NCI-H524 (cell line): Measurements from ENCODE around the gene CLDN12.
A peak's percentile ranks its signal among the peaks of the same experiment; 100 is the strongest.
"Not testable (repeated sequence)": the region's sequence is repeated elsewhere in the genome, so short reads cannot be mapped to it uniquely, and the experiment has no call there.

Experiments used
- DNase-seq, 2 experiments: peaks; one replicate each; lab custom pipeline; 2025; lab: John Stamatoyannopoulos, UW

CLDN12 gene

DNA sequence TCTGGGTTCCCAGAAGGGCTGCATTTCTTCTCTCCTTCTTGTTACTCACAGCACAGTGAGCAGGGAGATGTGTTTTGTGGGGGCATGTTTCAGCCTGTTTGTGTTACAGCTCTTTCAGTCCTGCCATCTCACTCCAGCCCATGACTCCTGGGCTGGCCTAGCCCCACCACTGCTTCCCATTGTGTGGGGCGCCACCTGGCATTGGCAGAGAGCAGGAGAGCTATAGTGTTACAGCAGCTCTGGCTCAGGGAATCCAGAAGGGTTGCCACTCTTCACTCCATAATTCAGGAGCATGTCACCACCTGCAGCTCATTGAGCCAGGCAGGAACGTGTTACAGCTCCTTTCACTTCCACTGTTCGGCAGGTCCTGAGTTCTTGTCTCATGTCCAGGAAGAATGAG, 30.0 kb downstream of the CLDN12 start:
- DNase-seq = no peak

DNA sequence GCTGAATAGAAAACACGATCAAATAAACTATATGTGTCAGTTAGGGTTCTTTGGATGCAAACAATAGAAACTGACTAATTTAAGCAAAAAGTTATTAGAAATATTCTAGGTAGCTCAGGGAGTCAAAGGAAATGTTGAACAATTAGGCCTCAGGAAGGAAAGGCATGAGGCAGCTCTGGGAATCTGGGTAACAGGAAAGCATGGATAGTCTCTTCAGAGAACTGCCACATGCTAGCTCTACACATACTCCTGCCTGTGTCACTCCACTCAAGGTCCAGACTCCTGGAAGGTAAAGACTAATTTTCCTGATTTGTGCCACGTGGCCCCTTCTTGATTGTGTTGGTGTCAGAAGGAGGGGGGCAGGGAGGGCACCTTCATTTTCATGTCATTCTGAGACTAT, 42.4 kb downstream of the CLDN12 start:
- no peak for DNase-seq

DNA sequence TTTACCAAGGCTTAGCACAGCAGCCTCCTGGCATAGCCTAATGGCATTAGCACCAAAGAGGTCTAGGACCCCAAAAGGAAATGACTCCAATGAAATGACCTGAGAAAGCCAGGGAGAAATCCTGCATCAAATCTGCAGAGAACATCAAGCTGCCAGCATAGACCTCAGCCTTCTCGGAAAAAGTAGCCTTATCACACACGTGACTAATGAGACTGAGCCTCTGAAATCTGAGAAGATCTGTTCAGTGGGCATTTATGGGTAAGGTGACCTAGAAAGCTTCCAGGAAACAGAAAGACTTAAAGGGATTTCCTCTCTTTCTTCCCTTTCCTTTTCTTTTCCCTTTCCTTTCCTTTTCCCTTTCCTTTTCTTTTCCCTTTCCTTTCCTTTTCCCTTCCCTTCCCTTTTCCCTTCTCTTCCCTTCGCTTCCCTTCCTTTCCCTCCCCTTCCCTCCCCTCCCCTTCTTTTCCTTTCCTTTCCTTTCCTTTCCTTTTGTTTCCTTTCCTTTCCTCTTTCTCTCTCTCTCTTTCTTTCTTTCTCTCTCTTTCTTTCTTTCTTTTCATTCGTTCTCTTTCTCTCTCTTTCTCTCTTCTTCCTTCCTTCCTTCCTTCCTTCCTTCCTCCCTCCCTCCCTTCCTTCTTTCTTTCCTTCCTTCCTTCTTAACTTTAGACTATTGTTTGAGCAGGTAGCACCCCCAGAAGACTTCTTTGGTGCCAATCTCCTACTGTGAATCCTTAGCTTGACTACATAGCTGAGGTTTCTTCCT, 43.1 kb downstream of the CLDN12 start:
- DNase-seq = no peak

DNA sequence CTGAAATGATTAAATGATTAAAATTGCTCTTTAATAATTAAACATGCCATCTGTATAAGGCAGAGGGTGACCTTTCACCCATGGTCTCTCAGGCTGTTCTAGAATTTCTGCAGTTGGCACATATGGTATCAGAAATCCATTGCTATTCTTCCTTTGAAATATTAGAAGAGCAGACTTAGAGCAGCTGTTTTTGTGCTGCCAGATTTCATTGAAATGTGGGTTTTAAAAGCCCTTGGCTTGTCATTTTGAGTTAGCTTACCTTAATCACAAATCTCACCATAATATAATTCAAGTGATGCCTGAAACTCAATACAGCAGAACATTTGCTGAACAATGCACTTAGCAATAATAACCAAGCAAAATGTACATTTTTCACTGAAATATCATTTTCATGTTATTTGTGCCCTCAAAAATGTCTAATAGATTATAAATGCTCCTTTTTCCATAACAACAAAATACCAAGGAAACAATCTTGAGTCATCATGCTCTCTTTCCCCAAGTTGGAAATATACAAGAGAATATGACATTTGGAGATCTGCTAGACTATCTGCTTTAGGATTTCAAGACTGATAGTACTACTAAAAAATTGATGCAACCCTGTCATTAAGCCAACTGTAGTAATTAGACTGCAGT, 50.1 kb downstream of the CLDN12 start:
- DNase-seq = peak; percentile 42 to 95

DNA sequence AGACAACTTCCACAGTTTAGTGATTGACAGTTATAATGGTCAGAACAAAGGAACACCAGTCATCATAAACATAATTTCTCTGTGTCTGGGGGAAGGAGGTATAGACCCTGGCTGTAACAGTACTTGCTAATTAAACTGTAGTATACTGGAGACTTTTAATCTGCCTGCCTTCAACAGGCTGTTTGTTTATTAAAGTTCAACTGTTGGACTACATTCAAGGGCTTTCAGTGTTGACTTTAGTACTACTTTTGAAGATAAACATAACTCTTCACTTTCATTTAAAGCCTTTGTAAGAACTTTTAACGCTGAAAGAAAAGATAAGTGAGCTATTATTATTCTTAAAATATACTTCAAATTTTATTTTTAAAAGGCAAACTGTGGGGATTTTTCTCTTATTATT, 50.7 kb downstream of the CLDN12 start:
- DNase-seq = no peak

DNA sequence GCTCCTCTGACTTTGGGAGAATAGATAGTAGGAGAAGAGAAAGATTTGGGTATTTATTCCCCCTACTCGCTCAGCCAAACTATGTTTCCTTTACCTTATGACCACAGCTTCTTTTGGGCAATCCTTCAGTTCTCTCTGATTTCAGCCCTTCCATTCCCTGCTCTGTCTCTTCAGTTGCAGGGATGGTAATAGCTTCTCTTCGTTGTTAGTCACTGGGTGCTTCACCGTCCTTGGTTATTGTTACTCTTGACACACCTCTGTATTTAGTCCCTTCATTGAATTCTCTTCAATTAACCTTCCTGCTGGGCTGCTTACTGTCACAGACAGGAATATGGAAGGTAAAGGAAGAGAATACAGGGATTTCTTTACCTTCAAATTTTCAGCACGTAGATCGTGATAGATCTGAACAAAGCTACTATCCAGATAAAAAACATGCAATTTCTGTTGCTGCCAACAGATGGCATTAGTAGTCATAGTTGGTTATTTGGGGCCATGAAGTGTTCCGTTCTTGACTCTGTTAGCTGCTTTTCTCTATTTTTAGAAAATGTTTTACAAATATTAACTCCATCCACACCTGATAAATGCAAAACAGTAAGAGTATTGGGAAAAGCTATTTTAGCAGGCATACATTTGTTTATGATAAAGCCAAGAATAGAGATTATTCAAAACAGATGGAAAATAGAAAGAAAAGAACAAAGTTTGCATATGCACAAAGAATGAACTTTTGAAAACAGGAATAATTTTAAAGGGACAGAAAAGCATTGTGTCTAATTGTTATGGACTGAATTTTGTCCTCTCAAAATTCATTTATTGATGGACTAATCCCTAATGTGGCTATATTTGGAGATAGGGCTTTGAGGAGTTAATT, 52.1 kb downstream of the CLDN12 start:
- DNase-seq = peak; percentile 1 to 59

DNA sequence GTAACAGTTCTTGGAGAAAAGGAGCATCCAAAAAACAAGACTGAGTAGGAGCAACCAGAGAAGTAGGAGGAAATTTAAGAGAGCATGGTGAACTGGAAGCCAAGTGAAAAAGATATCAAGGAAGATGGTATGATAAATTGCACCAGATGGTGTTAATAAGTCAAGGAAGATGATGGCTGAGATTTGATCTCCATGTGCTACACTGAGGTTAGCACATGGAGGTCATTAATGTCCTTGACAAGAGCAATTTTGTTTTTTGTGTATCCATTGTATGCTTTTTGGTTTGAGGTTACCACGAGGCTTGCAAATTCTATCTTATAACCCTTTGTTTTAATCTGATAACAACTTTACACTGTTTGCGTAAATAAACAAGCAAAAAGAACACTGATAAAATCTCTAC, 54.8 kb downstream of the CLDN12 start:
- peak in 1 of 2 experiments; percentile 35 for DNase-seq

DNA sequence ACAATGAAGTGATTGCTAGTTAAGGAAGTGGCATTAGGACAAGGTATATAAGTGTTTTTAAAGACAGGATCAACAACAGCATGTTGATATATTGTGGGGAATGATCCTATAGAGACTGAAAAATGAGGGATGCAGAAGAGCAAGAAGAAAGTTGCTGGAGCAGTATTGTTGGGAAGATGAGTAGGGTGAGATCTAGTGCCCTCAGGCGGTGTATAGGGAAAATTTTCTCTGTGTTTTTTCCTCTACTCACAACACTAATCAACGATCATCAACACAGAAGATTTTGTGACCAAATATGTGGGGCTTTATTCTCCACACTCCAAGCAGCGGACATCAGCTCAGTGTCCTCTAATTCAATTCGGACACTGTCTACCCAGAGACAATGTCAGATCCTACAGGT, 56.6 kb downstream of the CLDN12 start:
- DNase-seq = no peak

DNA sequence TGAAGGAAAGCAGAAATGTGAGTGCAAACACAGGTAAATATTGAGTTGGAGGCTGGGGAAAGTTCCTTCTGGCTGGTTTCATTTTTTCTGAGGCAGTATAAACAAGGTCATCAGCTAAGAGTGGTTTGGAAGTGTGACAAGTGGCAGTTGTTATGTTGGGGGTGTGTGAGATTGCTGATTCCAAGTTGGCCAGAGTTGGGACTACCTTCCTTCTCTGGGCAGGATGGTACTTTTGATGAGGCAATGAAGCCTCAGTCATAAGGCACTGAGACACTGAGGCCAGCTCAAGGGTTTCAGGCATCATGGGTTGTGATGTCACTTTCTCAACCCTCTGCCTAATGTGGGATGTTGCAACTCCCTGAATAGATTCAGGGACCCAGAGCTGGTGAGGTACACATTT, 58.0 kb downstream of the CLDN12 start:
- no peak for DNase-seq

DNA sequence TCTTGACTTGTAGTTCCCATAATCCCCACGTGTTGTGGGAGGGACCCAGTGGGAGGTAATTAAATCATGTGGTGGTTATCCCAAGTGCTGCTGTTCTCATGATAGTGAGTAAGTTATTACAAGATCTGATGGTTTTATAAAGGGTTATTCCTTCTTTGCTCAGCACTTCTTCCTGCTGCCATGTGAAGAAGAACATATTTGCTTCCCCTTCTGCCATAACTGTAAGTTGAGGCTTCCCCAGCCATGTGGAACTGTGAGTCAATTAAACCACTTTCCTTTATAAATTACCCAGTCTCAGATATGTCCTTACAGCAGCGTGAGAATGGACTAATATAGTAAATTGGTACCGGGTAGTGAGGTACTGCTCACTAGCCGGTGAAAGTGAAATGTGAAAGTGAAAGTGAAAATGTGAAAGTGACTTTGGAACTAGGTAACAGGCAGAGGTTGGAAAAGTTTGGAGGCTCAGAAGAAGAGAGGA, 59.9 kb downstream of the CLDN12 start:
- not testable (repeated sequence) for DNase-seq
